Measurements from ENCODE around the gene S100B.

S100B gene

GRCh38 chr21:46626975-46627501 is 22.2 kb upstream of the S100B start:
- DNase-seq: no peak

- no peak for DNase-seq
These were observed 21.7 kb upstream of the S100B start for GRCh38 chr21:46626536-46626935.

- no peak for DNase-seq
These were observed 20.9 kb upstream of the S100B start for GRCh38 chr21:46625759-46626158.

- no peak for DNase-seq
These were observed 19.2 kb upstream of the S100B start for GRCh38 chr21:46624050-46624449.

- DNase-seq: no peak
These were observed 17.3 kb upstream of the S100B start for GRCh38 chr21:46622226-46622625.

GRCh38 chr21:46621457-46622182 is 16.7 kb upstream of the S100B start:
- DNase-seq: no peak

- no peak for DNase-seq
These were observed 16.0 kb upstream of the S100B start for GRCh38 chr21:46620846-46621245.

GRCh38 chr21:46619846-46620245 is 15.0 kb upstream of the S100B start:
- DNase-seq: no peak

- no peak for DNase-seq
These were observed 14.0 kb upstream of the S100B start for GRCh38 chr21:46618738-46619379.

GRCh38 chr21:46617267-46618051 is 12.6 kb upstream of the S100B start:
- DNase-seq: no peak

GRCh38 chr21:46616656-46617055 is 11.8 kb upstream of the S100B start:
- DNase-seq: no peak

- no peak for DNase-seq
These were observed 11.2 kb upstream of the S100B start for GRCh38 chr21:46616050-46616449.

- DNase-seq: no peak
These were observed 8.5 kb upstream of the S100B start for GRCh38 chr21:46613391-46613790.

GRCh38 chr21:46610018-46610701 is 5.3 kb upstream of the S100B start:
- DNase-seq: no peak

GRCh38 chr21:46608672-46609111 is 3.8 kb upstream of the S100B start:
- no peak for DNase-seq

GRCh38 chr21:46607636-46608035 is 2.8 kb upstream of the S100B start:
- DNase-seq: no peak

GRCh38 chr21:46606427-46606813 is 1.5 kb upstream of the S100B start:
- DNase-seq: no peak

GRCh38 chr21:46605767-46606426 is 1.0 kb upstream of the S100B start:
- peak; percentile 18 for DNase-seq

- no peak for DNase-seq
These were observed 430 bp downstream of the S100B start for GRCh38 chr21:46604329-46604974.

GRCh38 chr21:46603228-46603627 is 1.7 kb downstream of the S100B start:
- DNase-seq: no peak

GRCh38 chr21:46600978-46601377 is 3.9 kb downstream of the S100B start:
- DNase-seq: no peak

GRCh38 chr21:46600305-46600704 is 4.6 kb downstream of the S100B start:
- DNase-seq: no peak
